Measurements from ENCODE around the gene TLE3. TPM values are rescaled to one million over a fixed set of nuclear protein-coding genes. Genes with fewer than 3 reads are reported as not detected.

Gene TLE3
- polyA plus RNA-seq, 3 donors = 12.8 to 117 (median 23.6) TPM

- no peaks in the 10 kb centered on the region for H3K79me2 ChIP-seq (ENCODE audit: insufficient read depth, low read length)
- H3K4me1 Mint-ChIP-seq = peaks cover 7% of the 10 kb centered on the region
- H3K4me1 ChIP-seq (ENCODE audit: control insufficient read depth in 1 of 2, insufficient read depth in 2 of 2, low read length in 2 of 2) = no peaks in the 10 kb centered on the region
- no peak for TF ChIP-seq CTCF (IDR thresholded peaks at IDR 0.05)
- no peaks in the 10 kb centered on the region for H3K27me3 ChIP-seq (ENCODE audit: control insufficient read depth in 2 of 2, insufficient read depth in 2 of 2, low read length in 2 of 2)
- no peak overlapping the region for H3K4me3 ChIP-seq (replicated peaks in 1 of 3; ENCODE audit: low read depth in 2 of 3, low read length in 3 of 3)
- H3K36me3 Mint-ChIP-seq = peaks cover 94 to 97% of the 10 kb centered on the region in 2 donors
- no peak overlapping the region for H2AFZ ChIP-seq (ENCODE audit: insufficient read depth, low read depth, low read length, poor library complexity, severe bottlenecking)
- H3K27ac Mint-ChIP-seq = peak overlapping the region in 2 of 7 donors; percentile 34 to 37
- peaks cover 0 to 1% (median 0%) of the 10 kb centered on the region in 7 donors for H3K9me3 Mint-ChIP-seq
- H3K9ac ChIP-seq (ENCODE audit: insufficient read depth, low read length, poor library complexity, severe bottlenecking) = no peak overlapping the region
- H3K36me3 ChIP-seq (replicated peaks in 1 of 2; ENCODE audit: control insufficient read depth in 1 of 2, insufficient read depth in 2 of 2, low read length in 2 of 2) = peaks cover 91 to 100% of the 10 kb centered on the region in 2 donors
- 100% methylated on average over 2 of the region's 3 CpGs for WGBS (ENCODE audit: insufficient coverage)
- H4K20me1 ChIP-seq (ENCODE audit: insufficient read depth, low read length) = peaks cover 100% of the 10 kb centered on the region
- no peaks in the 10 kb centered on the region for H3K9me3 ChIP-seq (replicated peaks in 1 of 2; ENCODE audit: control insufficient read depth in 1 of 2, insufficient read depth in 1 of 2, low read length in 2 of 2)
- intact Hi-C loops (cut with micrococcal nuclease) = no loop called here
- DNase-seq = no peak
- no peak overlapping the region for H3K4me2 ChIP-seq (replicated peaks; ENCODE audit: extremely low read depth, low read length, poor library complexity, severe bottlenecking)
- peaks cover 0 to 1% (median 0%) of the 10 kb centered on the region in 3 donors for H3K27me3 Mint-ChIP-seq (ENCODE audit: low read depth in 3 of 3)
- H3K27ac ChIP-seq (ENCODE audit: low read depth in 1 of 2, low read length in 2 of 2) = no peak overlapping the region
- no peak overlapping the region for H3K4me3 Mint-ChIP-seq
Observed at GRCh38 chr15:70072479-70072878, 25.2 kb downstream of the TLE3 start.

GRCh38 chr15:70071799-70072198 lies 25.9 kb downstream of the TLE3 start:
- H3K36me3 ChIP-seq (replicated peaks in 1 of 2; ENCODE audit: control insufficient read depth in 1 of 2, insufficient read depth in 2 of 2, low read length in 2 of 2) = peaks cover 91 to 100% of the 10 kb centered on the region in 2 donors
- H3K36me3 Mint-ChIP-seq = peaks cover 96 to 98% of the 10 kb centered on the region in 2 donors
- no peaks in the 10 kb centered on the region for H3K4me1 ChIP-seq (ENCODE audit: control insufficient read depth in 1 of 2, insufficient read depth in 2 of 2, low read length in 2 of 2)
- no peak for DNase-seq
- no peak overlapping the region for H2AFZ ChIP-seq (ENCODE audit: insufficient read depth, low read depth, low read length, poor library complexity, severe bottlenecking)
- peak overlapping the region in 1 of 7 donors; percentile 21 for H3K27ac Mint-ChIP-seq
- peaks cover 0 to 1% (median 0%) of the 10 kb centered on the region in 3 donors for H3K27me3 Mint-ChIP-seq (ENCODE audit: low read depth in 3 of 3)
- no peaks in the 10 kb centered on the region for H3K79me2 ChIP-seq (ENCODE audit: insufficient read depth, low read length)
- H3K27me3 ChIP-seq (ENCODE audit: control insufficient read depth in 2 of 2, insufficient read depth in 2 of 2, low read length in 2 of 2) = no peaks in the 10 kb centered on the region
- H3K4me3 Mint-ChIP-seq = no peak overlapping the region
- no peak overlapping the region for H3K4me2 ChIP-seq (replicated peaks; ENCODE audit: extremely low read depth, low read length, poor library complexity, severe bottlenecking)
- no peak overlapping the region for H3K9ac ChIP-seq (ENCODE audit: insufficient read depth, low read length, poor library complexity, severe bottlenecking)
- peaks cover 100% of the 10 kb centered on the region for H4K20me1 ChIP-seq (ENCODE audit: insufficient read depth, low read length)
- H3K4me1 Mint-ChIP-seq = peaks cover 8% of the 10 kb centered on the region
- H3K27ac ChIP-seq (ENCODE audit: low read depth in 1 of 2, low read length in 2 of 2) = no peak overlapping the region
- peaks cover 0 to 1% (median 0%) of the 10 kb centered on the region in 7 donors for H3K9me3 Mint-ChIP-seq
- intact Hi-C loops (cut with micrococcal nuclease) = no loop called here
- H3K9me3 ChIP-seq (replicated peaks in 1 of 2; ENCODE audit: control insufficient read depth in 1 of 2, insufficient read depth in 1 of 2, low read length in 2 of 2) = no peaks in the 10 kb centered on the region
- no peak for TF ChIP-seq CTCF (IDR thresholded peaks at IDR 0.05)
- 96% methylated on average over 19 of the region's 19 CpGs for WGBS (ENCODE audit: insufficient coverage)
- no peak overlapping the region for H3K4me3 ChIP-seq (replicated peaks in 1 of 3; ENCODE audit: low read depth in 2 of 3, low read length in 3 of 3)
